Measurements from ENCODE around the gene SST. TPM values are rescaled to one million over a fixed set of nuclear protein-coding genes. Genes with fewer than 3 reads are reported as not detected.

SST gene
- polyA plus RNA-seq, 3 donors = not detected

DNA sequence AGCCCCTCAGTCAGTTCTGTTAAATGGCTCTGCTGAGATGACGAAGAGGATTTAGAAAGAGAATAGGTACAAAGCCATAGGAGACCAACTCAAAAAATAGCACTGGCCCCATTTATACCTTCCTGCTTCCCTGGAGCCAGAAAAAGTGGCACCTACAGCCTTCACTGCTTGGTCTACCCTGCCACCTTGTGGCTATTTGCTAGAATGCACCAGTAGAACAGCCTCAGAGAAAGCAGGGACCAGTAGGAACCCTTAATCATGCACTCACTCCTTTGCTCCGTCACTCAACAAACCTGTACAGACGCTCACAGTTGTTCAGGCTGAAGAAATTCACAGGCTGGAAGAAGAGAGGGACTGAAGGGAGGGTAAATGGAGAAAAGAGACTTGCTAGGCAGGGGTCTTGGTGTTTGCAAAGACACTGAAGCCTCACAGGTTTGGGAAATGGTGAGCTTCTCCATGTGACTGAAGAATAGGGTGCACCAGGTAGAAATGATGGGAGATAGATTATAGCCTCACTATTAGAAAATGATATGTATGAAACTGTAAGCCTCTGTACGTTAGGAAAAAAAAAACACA, 44.3 kb upstream of the SST start:
- Mint-ChIP-seq H3K9me3 (no peaks in the 10 kb centered on the region), H3K4me3 (no peak overlapping the region), H3K27me3 (ENCODE audit: low read depth in 3 of 3) (no peaks in the 10 kb centered on the region), H3K27ac (peak overlapping the region in 2 of 7 donors; percentile 12 to 45), H3K4me1 (peaks cover 7% of the 10 kb centered on the region), H3K36me3 (no peaks in the 10 kb centered on the region)
- Histone ChIP-seq H3K36me3 (replicated peaks in 1 of 2; ENCODE audit: control insufficient read depth in 1 of 2, insufficient read depth in 2 of 2, low read length in 2 of 2) (no peaks in the 10 kb centered on the region), H3K4me1 (ENCODE audit: control insufficient read depth in 1 of 2, insufficient read depth in 2 of 2, low read length in 2 of 2) (no peaks in the 10 kb centered on the region), H3K27ac (ENCODE audit: low read depth in 1 of 2, low read length in 2 of 2) (no peak overlapping the region), H3K4me2 (replicated peaks; ENCODE audit: extremely low read depth, low read length, poor library complexity, severe bottlenecking) (no peak overlapping the region), H3K9ac (ENCODE audit: insufficient read depth, low read length, poor library complexity, severe bottlenecking) (no peak overlapping the region), H3K4me3 (replicated peaks in 1 of 3; ENCODE audit: low read depth in 2 of 3, low read length in 3 of 3) (no peak overlapping the region), H2AFZ (ENCODE audit: insufficient read depth, low read depth, low read length, poor library complexity, severe bottlenecking) (no peak overlapping the region), H4K20me1 (ENCODE audit: insufficient read depth, low read length) (no peaks in the 10 kb centered on the region), H3K9me3 (replicated peaks in 1 of 2; ENCODE audit: control insufficient read depth in 1 of 2, insufficient read depth in 1 of 2, low read length in 2 of 2) (no peaks in the 10 kb centered on the region), H3K79me2 (ENCODE audit: insufficient read depth, low read length) (no peaks in the 10 kb centered on the region), H3K27me3 (ENCODE audit: control insufficient read depth in 2 of 2, insufficient read depth in 2 of 2, low read length in 2 of 2) (no peaks in the 10 kb centered on the region)
- intact Hi-C loops (cut with micrococcal nuclease) = loop anchor here in 1 of 2 donors (10.0 kb wide), 1 partner anchor 400 kb away; no protein-coding TSS in a partner anchor
- DNase-seq = peak; percentile 55 to 71 (median 66)
- WGBS (ENCODE audit: insufficient coverage) = no CpG with 5 or more reads among the region's 4 CpGs
- TF ChIP-seq CTCF (IDR thresholded peaks at IDR 0.05) = peak; percentile 93

DNA sequence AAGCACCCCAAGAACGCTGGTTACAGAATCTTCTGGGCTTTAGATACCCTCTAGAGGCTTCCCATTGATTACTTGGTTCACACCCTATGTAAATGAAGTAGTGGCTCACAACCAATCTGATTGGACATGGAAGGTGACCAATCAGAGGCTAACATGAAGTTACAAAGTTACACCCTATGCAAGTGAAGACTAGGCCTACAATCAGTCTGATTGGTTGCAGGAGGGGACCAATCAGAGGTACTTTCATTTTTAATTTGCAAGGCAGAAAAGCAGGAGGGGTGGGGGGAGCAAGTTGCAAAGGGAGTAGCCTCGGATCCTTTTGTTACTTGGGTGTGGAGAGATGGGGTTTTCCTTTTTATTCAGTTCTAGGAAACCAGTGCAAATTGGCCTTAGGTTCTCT, 43.3 kb upstream of the SST start:
- DNase-seq = no peak
- Histone ChIP-seq H3K36me3 (replicated peaks in 1 of 2; ENCODE audit: control insufficient read depth in 1 of 2, insufficient read depth in 2 of 2, low read length in 2 of 2) (no peaks in the 10 kb centered on the region), H3K4me2 (replicated peaks; ENCODE audit: extremely low read depth, low read length, poor library complexity, severe bottlenecking) (no peak overlapping the region), H3K9ac (ENCODE audit: insufficient read depth, low read length, poor library complexity, severe bottlenecking) (no peak overlapping the region), H4K20me1 (ENCODE audit: insufficient read depth, low read length) (no peaks in the 10 kb centered on the region), H3K4me3 (replicated peaks in 1 of 3; ENCODE audit: low read depth in 2 of 3, low read length in 3 of 3) (no peak overlapping the region), H3K27me3 (ENCODE audit: control insufficient read depth in 2 of 2, insufficient read depth in 2 of 2, low read length in 2 of 2) (no peaks in the 10 kb centered on the region), H3K4me1 (ENCODE audit: control insufficient read depth in 1 of 2, insufficient read depth in 2 of 2, low read length in 2 of 2) (no peaks in the 10 kb centered on the region), H3K27ac (ENCODE audit: low read depth in 1 of 2, low read length in 2 of 2) (no peak overlapping the region), H2AFZ (ENCODE audit: insufficient read depth, low read depth, low read length, poor library complexity, severe bottlenecking) (no peak overlapping the region), H3K9me3 (replicated peaks in 1 of 2; ENCODE audit: control insufficient read depth in 1 of 2, insufficient read depth in 1 of 2, low read length in 2 of 2) (no peaks in the 10 kb centered on the region), H3K79me2 (ENCODE audit: insufficient read depth, low read length) (no peaks in the 10 kb centered on the region)
- no peak overlapping the region for H3K27ac Mint-ChIP-seq
- WGBS (ENCODE audit: insufficient coverage) = no CpG with 5 or more reads among the region's 2 CpGs
- peaks cover 7% of the 10 kb centered on the region for H3K4me1 Mint-ChIP-seq
- TF ChIP-seq CTCF (IDR thresholded peaks at IDR 0.05) = no peak
- H3K27me3 Mint-ChIP-seq (ENCODE audit: low read depth in 3 of 3) = no peaks in the 10 kb centered on the region
- H3K9me3 Mint-ChIP-seq = no peaks in the 10 kb centered on the region
- intact Hi-C loops (cut with micrococcal nuclease) = loop anchor here in 1 of 2 donors (10.0 kb wide), 1 partner anchor 399 kb away; no protein-coding TSS in a partner anchor
- H3K4me3 Mint-ChIP-seq = no peak overlapping the region
- H3K36me3 Mint-ChIP-seq = no peaks in the 10 kb centered on the region
